HUES64 (cell line): ENCODE measurements around the gene CERS4.
"Not testable (repeated sequence)": the region's sequence is repeated elsewhere in the genome, so short reads cannot be mapped to it uniquely, and the experiment has no call there.

Experiments
- H3K27ac ChIP-seq: 2 replicates; pipeline ENCODE4 v1.7.0; 2013; ENCODE audit warnings: low read depth, low read length, inconsistent platforms
- H3K27me3 ChIP-seq: 2 replicates; pipeline ENCODE4 v1.6.1; 2013; ENCODE audit warnings: mild to moderate bottlenecking, low read length; ENCODE audit not compliant: insufficient read depth
- H3K36me3 ChIP-seq: 2 replicates; pipeline ENCODE4 v1.6.1; 2013; ENCODE audit warnings: mild to moderate bottlenecking, low read length; ENCODE audit not compliant: insufficient read depth
- H3K4me1 ChIP-seq: 2 replicates; pipeline ENCODE4 v1.6.1; 2013; ENCODE audit warnings: mild to moderate bottlenecking, low read length, moderate library complexity; ENCODE audit not compliant: insufficient read depth
- H3K4me3 ChIP-seq: 2 replicates; pipeline ENCODE4 v1.5.1; 2013; ENCODE audit warnings: mild to moderate bottlenecking, low read length, moderate library complexity
- H3K9ac ChIP-seq: 2 replicates; pipeline ENCODE4 v1.6.1; 2013; ENCODE audit warnings: mild to moderate bottlenecking, low read depth, low read length
- H3K9me3 ChIP-seq: 2 replicates; pipeline ENCODE4 v1.6.1; 2013; ENCODE audit warnings: low read depth, low read length; ENCODE audit not compliant: insufficient read depth
- WGBS: fragments of 150-250, 120-280 bp; methylation state at CpG from one replicate; pipeline ENCODE4 v1.1.7; 2013; ENCODE audit warnings: missing lambda C conversion rate; 5-methylcytosine and 5-hydroxymethylcytosine counted together

CERS4 gene

DNA sequence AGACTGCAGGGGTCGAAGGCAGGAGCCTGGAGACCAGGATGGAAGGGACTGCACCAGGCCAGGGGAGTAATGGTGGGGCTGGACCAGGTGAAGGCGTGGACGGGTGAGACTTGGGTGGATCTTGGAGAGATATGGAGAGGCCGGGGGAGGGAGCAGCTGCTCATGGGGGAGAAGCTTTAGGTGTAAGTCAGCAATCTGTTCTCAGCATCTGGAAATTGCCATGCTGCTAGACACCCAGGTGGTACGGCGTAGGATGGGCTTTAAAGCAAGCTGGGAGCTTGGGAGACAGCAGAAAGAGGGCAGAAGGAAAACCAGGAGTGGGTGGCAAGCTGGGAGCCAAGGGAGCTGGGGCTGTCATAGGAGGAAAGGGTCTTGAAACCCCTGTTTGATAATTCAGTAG, 3.0 kb downstream of the CERS4 start:
- Histone ChIP-seq H3K9ac (no peak overlapping the region), H3K9me3 (no peaks in the 10 kb centered on the region), H3K27me3 (no peaks in the 10 kb centered on the region), H3K27ac (no peak overlapping the region), H3K36me3 (peaks cover 18% of the 10 kb centered on the region), H3K4me1 (peaks cover 12% of the 10 kb centered on the region), H3K4me3 (no peak overlapping the region)
- WGBS, result 89% methylated on average over 6 of the region's 6 CpGs

DNA sequence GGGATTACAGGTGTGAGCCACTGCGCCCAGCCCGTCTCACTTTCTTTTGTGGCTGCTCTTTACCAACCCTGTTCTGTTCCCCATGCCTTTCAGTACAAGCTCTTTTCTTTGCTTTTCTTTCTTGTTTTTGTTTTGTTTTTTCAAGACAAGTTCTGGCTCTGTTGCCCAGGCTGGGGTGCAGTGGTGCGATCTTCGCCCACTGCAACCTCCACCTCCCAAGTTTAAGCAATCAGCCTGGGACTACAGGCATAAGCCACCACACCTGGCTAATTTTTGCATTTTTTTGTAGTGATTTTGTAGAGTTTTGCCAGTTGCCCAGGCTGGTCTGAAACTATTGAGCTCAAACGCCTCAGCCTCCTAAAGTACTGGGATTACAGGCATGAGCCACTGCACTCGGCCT, 3.7 kb downstream of the CERS4 start:
- no peaks in the 10 kb centered on the region for H3K9me3 ChIP-seq
- H3K4me1 ChIP-seq, result peaks cover 11% of the 10 kb centered on the region
- H3K27me3 ChIP-seq, result no peaks in the 10 kb centered on the region
- 93% methylated on average over 6 of the region's 6 CpGs for WGBS
- H3K36me3 ChIP-seq, result peaks cover 18% of the 10 kb centered on the region
- H3K9ac ChIP-seq, result no peak overlapping the region
- H3K4me3 ChIP-seq, result no peak overlapping the region
- no peak overlapping the region for H3K27ac ChIP-seq

DNA sequence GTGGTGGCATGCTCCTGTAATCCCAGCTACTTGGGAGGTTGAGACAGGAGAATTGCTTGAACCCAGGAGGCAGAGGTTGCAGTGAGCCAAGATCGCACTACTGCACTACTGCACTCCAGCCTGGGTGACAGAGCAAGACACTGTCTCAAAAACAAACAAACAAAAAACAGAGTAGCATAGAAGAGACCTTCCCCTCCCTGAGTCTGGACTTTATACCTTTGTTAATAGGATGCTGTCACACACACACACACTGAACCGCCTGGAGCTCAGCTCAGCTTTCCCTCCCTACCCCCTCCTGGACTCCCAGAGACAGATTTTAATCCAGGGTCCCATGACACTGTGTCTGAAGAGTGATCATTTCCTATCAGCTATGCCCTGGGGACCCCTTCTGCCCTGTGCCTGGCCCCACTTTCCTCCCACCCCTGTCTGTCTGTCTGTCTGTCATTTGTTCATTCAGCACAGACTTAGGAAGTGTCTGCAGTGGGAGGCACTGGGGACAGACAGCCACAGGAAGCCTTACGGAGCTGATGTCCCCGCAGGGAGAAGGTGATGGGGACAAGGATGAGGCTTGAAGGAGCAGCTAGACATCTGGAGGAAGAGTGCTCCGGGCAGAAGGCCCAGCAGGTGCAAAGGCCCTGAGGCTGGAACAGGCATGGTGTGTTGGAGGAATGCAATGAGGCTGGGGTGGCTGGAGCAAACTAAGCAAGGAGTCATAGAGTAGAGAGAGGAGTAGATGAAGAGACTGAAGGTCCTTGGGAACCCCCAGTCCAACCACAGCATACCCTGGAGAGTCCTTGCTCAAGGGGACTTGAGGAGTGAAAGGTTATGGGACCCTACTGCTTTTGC, 4.9 kb downstream of the CERS4 start:
- H3K36me3 ChIP-seq, result peaks cover 18% of the 10 kb centered on the region
- no peak overlapping the region for H3K4me3 ChIP-seq
- H3K4me1 ChIP-seq, result peaks cover 4% of the 10 kb centered on the region; the same call in 1 of the 2 replicates
- no peak overlapping the region for H3K9ac ChIP-seq
- no peak overlapping the region for H3K27ac ChIP-seq
- 92% methylated on average over 5 of the region's 5 CpGs for WGBS
- no peaks in the 10 kb centered on the region for H3K9me3 ChIP-seq
- no peaks in the 10 kb centered on the region for H3K27me3 ChIP-seq

DNA sequence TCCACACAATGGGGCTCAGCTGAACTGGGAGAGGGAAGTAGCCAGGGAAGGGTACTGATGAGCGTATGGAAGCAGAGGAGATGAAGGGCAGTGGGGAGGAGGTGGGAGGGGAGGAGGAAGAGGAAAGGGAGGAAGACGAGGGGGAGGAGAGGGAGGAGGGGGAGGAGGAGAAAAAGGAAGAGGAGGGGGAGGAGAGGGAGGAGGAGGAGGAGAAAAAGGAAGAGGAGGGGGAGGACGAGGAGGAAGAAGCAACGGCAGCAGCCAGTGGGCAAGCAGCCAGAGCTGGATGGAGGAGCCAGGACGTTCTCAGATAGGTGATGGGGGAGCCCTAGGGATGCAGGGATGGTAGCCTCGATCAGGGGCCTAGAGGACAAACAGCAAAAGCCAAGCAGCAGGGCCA, 5.6 kb downstream of the CERS4 start:
- Histone ChIP-seq H3K4me3 (no peak overlapping the region), H3K9me3 (no peaks in the 10 kb centered on the region), H3K4me1 (peaks cover 4% of the 10 kb centered on the region; the same call in 1 of the 2 replicates), H3K27me3 (no peaks in the 10 kb centered on the region), H3K36me3 (peaks cover 18% of the 10 kb centered on the region), H3K27ac (no peak overlapping the region), H3K9ac (no peak overlapping the region)
- 73% methylated on average over 6 of the region's 6 CpGs for WGBS

DNA sequence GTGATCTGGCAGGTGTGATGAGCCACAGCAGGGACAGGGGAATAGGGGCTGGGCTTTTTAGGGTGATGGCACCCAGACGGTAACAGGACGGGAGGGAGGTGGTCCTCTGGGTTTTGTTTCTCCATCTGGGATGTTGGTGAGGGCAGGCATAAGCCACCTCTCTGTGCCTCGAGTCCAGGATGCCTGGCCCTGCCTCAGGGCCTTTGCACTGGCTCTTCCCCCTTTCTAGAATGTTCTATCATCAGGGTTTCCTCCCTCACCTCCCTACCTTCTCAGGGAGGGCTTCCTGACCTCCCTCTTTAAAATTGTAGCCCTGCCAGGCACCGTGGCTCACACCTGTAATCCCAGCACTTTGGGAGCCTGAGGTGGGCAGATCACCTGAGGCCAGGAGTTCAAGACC, 6.6 kb downstream of the CERS4 start:
- Histone ChIP-seq H3K9me3 (no peaks in the 10 kb centered on the region), H3K9ac (no peak overlapping the region), H3K27me3 (no peaks in the 10 kb centered on the region), H3K36me3 (peaks cover 18% of the 10 kb centered on the region), H3K27ac (no peak overlapping the region), H3K4me3 (no peak overlapping the region), H3K4me1 (peaks cover 4% of the 10 kb centered on the region; the same call in 1 of the 2 replicates)
- WGBS, result 90% methylated on average over 4 of the region's 4 CpGs

DNA sequence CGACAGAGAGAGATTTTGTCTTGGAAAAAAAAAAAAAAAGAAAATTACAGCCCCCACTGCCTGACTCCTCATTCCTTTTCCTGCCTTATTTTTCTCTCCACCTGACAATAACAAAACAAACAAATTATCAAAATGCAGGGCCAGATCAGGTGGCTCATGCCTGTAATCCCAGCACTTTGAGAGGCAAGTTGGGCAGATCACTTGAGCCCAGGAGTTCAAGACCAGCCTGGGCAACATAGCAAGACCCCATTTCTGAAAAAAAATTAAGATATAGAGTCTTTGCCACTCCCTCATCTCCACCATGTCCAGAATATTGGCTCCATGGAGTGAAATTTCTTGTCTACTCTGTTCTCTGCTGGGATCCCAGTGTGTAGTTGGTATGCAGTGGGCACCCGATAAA, 7.2 kb downstream of the CERS4 start:
- no peaks in the 10 kb centered on the region for H3K27me3 ChIP-seq
- H3K4me3 ChIP-seq, result no peak overlapping the region
- WGBS, result 73% methylated on average over 2 of the region's 2 CpGs
- H3K9me3 ChIP-seq, result no peaks in the 10 kb centered on the region
- peaks cover 18% of the 10 kb centered on the region for H3K36me3 ChIP-seq
- H3K4me1 ChIP-seq, result peaks cover 4% of the 10 kb centered on the region; the same call in 1 of the 2 replicates
- no peak overlapping the region for H3K27ac ChIP-seq
- no peak overlapping the region for H3K9ac ChIP-seq

DNA sequence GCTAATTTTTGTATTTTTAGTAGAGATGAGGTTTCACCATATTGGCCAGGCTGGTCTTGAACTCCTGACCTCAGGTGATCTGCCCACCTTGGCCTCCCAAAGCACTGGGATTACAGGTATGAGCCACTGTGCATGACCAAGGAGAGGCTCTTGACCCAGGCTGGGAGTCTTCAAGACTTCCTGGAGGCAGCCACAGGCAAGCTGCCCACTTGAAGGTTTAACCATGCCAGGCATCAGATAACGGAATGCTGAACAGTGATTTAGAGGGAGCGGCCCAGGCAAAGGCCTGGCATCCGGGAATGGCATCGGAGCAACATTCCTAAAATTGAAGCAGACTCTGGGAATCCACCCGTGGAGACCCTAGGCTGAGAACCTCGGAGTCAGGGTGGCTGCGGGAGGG, 9.0 kb downstream of the CERS4 start:
- H3K36me3 ChIP-seq, result peaks cover 18% of the 10 kb centered on the region
- not testable (repeated sequence) for H3K9me3 ChIP-seq, H3K9ac ChIP-seq, H3K4me1 ChIP-seq, H3K27ac ChIP-seq, H3K4me3 ChIP-seq, H3K27me3 ChIP-seq
- WGBS, result 93% methylated on average over 7 of the region's 7 CpGs

DNA sequence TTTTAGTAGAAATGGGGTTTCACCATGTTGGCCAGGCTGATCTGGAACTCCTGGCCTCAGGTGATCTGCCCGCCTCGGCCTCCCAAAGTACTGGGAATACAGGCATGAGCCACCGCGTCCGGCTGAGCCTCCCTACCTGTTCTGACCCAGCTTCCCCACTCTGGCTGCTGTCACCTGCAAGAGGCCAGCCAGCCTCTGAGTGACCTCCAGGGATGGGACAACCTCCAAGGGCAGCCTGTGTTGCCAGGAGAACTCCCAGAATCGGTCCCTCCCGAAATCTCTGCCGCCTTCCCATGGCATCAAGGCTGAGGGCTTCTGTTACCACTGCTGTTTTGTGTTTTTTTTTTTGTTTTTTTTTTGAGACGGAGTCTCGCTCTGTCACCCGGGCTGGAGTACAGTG, 11.3 kb downstream of the CERS4 start:
- Histone ChIP-seq H3K36me3 (peaks cover 7% of the 10 kb centered on the region; the same call in 1 of the 2 replicates), H3K4me3 (no peak overlapping the region), H3K27me3 (no peaks in the 10 kb centered on the region), H3K4me1 (no peaks in the 10 kb centered on the region), H3K27ac (no peak overlapping the region), H3K9ac (no peak overlapping the region), H3K9me3 (no peaks in the 10 kb centered on the region)
- 96% methylated on average over 11 of the region's 11 CpGs for WGBS

DNA sequence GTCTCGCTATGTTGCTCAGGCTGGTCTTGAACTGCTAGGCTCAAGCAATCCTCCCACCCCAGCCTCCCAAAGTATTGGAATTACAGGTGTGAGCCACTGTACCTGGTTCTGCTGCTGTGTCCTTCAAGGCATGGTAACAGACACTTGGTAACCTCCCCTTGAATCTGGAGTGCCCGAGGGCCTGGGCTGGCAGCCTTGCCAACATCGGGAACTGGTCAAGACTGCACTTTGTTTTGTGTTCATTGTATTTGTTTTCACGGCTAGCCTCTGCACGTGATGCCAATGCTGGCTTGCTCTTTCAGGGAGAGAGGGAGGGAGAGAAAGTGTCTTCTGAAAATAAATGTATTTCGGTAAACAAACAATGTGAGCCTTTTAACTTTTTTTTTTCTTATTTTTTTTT, 12.0 kb downstream of the CERS4 start:
- 96% methylated on average over 6 of the region's 6 CpGs for WGBS
- H3K27ac ChIP-seq, result no peak overlapping the region
- no peaks in the 10 kb centered on the region for H3K4me1 ChIP-seq
- no peaks in the 10 kb centered on the region for H3K27me3 ChIP-seq
- H3K4me3 ChIP-seq, result no peak overlapping the region
- no peak overlapping the region for H3K9ac ChIP-seq
- H3K9me3 ChIP-seq, result no peaks in the 10 kb centered on the region
- 0 out of 2 replicates have a peak, but pooled peaks cover 5% of the 10 kb centered on the region for H3K36me3 ChIP-seq

DNA sequence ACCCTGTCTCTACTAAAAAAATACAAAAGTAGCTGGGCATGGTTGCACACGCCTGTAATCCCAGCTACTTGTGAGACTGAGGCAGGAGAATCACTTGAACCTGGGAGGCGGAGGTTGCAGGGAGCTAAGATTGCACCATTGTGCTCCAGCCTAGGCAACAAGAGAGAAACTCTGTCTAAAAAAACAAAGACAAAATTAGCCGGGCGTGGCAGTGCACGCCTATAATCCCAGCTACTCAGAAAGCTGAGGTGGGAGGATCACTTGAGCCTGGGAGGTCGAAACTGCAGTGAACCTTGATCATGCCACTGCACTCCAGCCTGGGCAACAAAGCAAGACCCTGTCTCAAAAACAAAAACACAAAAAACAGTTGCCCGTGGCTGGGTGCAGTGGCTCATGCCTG, 14.3 kb downstream of the CERS4 start:
- not testable (repeated sequence) for H3K9ac ChIP-seq, H3K4me3 ChIP-seq, H3K36me3 ChIP-seq, H3K4me1 ChIP-seq, H3K27me3 ChIP-seq, H3K27ac ChIP-seq, H3K9me3 ChIP-seq
- 78% methylated on average over 7 of the region's 7 CpGs for WGBS

DNA sequence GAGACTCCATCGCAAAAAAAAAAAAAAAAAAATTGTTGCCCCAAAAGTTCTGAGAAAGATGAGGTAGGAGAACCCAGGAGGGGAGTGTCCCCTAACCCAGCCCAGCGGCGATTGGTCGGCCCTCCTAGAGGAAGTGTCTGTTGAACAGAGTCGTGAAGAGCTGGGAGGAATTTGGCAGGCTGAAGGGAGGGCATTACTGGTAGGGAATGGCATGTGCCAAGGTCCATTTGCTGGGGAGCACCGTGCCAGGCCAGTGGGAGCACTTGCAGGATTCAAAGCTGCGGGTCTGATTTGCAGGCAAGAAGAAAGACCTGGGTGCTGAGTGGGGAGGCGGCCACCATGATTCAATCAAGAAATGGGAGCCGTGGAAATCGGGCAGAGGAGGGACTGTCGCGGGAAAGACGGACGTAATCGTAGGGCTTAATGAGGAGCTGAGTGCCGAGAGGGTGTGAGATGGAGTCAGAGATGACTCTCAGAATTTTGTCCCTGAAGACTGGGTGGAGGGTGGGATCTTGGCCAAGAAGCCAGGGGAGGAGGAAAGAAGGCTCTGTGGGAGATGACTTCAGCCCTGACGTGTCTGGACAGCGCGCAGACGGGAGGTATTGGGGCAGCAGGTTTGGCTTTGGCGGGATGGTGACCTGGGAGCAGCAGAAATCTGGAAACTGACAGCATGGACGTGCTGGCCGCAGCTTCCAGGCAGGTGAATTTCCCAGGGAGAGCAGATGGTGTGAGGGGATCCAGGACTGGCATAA, 15.4 kb downstream of the CERS4 start:
- H3K27me3 ChIP-seq, result no peaks in the 10 kb centered on the region
- no peaks in the 10 kb centered on the region for H3K4me1 ChIP-seq
- no peak overlapping the region for H3K4me3 ChIP-seq
- 90% methylated on average over 23 of the region's 23 CpGs for WGBS
- no peaks in the 10 kb centered on the region for H3K36me3 ChIP-seq
- H3K9me3 ChIP-seq, result no peaks in the 10 kb centered on the region
- H3K27ac ChIP-seq, result no peak overlapping the region
- H3K9ac ChIP-seq, result no peak overlapping the region
